Neutrophil (primary cell): ENCODE measurements around the gene FYN.

ENCODE experiments used
- H3K27ac ChIP-seq: fragments of 200-600 bp; sonication (generic); 2 replicates; pipeline ENCODE4 v1.5.1; 2016; ENCODE audit warnings: mild to moderate bottlenecking, moderate library complexity
- H3K27me3 ChIP-seq: fragments of 200-600 bp; sonication (generic); 2 replicates; pipeline ENCODE4 v1.6.0; 2016; ENCODE audit warnings: mild to moderate bottlenecking
- H3K36me3 ChIP-seq: fragments of 200-600 bp; sonication (generic); 2 replicates; pipeline ENCODE4 v1.5.1; 2017
- H3K4me1 ChIP-seq, 2 experiments: fragments of 200-600 bp in 1 of 2; sonication (generic) in 1 of 2; 1 replicate in 1 of 2; 2 replicates in 1 of 2; pipeline versions ENCODE4 v1.5.1 to v1.6.1; 2013 to 2016; ENCODE audit warnings: low read depth in 1 of 2, low read length in 1 of 2, mild to moderate bottlenecking in 1 of 2, moderate library complexity in 1 of 2; ENCODE audit not compliant: control insufficient read depth in 1 of 2, insufficient read depth in 1 of 2
- H3K4me3 ChIP-seq, 2 experiments: fragments of 200-600 bp in 1 of 2; sonication (generic) in 1 of 2; 1 replicate in 1 of 2; 2 replicates in 1 of 2; pipeline ENCODE4 v1.5.1; 2013 to 2016; ENCODE audit warnings: low read depth in 1 of 2, low read length in 1 of 2, mild to moderate bottlenecking in 1 of 2, moderate library complexity in 1 of 2
- H3K9me3 ChIP-seq: fragments of 200-600 bp; sonication (generic); 2 replicates; pipeline ENCODE4 v1.5.1; 2016
- TF ChIP-seq, protein P1 (sequence below): fragments of 200-600 bp; sonication (generic); IDR thresholded peaks from 2 replicates; pipeline ENCODE4 v1.5.1; 2016; ENCODE audit warnings: antibody characterized with exemption

Gene FYN

DNA sequence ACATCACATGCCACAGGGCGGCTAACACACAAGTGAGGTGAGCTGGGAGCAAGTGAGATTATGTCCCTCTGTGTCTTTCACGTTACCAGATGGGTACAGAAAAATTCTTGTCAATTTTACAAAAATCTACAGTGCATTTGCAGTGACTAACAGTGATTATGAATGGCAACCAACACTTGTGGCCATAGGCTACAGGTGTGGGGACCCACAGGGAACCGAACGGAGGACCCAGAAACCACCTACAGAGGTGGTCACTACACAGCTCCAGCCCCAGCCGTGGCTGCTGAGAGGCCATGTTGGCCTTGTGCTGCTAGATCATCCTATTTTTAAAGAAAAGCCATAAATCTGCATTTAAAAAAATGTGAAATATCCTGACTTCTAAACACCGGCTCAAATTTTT lies 50.2 kb downstream of the FYN start:
- H3K27ac ChIP-seq, result no peak overlapping the region
- no peaks in the 10 kb centered on the region for H3K27me3 ChIP-seq
- TF ChIP-seq, protein P1, sequence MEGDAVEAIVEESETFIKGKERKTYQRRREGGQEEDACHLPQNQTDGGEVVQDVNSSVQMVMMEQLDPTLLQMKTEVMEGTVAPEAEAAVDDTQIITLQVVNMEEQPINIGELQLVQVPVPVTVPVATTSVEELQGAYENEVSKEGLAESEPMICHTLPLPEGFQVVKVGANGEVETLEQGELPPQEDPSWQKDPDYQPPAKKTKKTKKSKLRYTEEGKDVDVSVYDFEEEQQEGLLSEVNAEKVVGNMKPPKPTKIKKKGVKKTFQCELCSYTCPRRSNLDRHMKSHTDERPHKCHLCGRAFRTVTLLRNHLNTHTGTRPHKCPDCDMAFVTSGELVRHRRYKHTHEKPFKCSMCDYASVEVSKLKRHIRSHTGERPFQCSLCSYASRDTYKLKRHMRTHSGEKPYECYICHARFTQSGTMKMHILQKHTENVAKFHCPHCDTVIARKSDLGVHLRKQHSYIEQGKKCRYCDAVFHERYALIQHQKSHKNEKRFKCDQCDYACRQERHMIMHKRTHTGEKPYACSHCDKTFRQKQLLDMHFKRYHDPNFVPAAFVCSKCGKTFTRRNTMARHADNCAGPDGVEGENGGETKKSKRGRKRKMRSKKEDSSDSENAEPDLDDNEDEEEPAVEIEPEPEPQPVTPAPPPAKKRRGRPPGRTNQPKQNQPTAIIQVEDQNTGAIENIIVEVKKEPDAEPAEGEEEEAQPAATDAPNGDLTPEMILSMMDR, result no peak
- no peaks in the 10 kb centered on the region for H3K36me3 ChIP-seq
- H3K4me1 ChIP-seq, result no peaks in the 10 kb centered on the region
- H3K4me3 ChIP-seq, result no peak overlapping the region
- no peaks in the 10 kb centered on the region for H3K9me3 ChIP-seq

DNA sequence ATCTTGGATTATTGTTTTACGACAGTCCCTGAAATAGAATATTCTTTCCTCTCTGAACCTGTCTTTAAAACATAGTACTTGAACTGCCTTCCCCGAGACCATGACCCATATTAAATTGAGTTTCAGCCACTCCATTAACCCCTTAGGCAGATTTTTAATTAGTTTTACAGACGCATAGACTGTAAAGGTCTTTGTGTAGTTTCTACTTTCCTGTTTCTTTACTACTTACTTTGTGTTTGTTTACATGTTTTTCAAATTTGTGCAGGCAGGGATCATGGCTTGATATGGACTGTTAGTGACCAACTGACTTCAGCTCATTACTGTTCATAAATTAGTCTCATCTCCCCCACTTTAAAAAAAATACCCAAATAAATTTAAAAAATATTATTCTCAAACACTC lies 53.8 kb downstream of the FYN start:
- no peak overlapping the region for H3K27ac ChIP-seq
- TF ChIP-seq, protein P1, result no peak
- H3K4me3 ChIP-seq, result no peak overlapping the region
- H3K27me3 ChIP-seq, result no peaks in the 10 kb centered on the region
- no peaks in the 10 kb centered on the region for H3K4me1 ChIP-seq
- no peaks in the 10 kb centered on the region for H3K9me3 ChIP-seq
- H3K36me3 ChIP-seq, result no peaks in the 10 kb centered on the region

DNA sequence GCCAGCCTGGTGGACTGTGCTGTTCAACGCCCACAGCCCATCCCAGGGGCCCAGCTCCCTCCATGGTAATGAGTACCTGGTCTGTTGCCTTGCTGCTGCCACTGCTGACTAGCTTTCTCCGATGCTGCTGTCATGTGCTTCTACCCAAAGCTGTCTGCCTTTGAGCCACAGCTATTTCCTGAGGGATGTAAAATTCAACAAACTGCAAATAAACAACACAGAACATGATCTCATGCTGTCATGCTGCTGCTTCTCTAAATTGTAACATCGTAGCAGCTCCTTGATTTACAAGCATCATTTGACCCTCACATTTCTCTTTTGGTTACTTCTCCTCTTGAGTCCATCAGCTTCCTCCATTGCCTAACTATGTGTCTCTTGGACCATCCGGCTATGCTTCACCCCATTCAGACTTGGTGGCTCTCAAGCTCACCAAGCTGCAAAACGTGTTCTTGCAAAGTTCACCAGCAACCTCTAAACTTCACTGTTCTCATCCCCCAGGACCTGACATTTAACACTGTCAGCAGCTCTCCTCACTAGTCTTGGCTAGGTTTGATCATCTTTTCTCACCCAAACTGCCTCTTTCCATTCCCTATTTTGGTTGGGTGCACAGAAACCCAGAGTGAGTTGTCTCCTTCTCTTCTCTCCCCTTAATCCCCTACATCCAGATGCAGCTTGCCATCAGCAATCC lies 54.6 kb downstream of the FYN start:
- no peaks in the 10 kb centered on the region for H3K27me3 ChIP-seq
- TF ChIP-seq, protein P1, result no peak
- H3K4me3 ChIP-seq, result no peak overlapping the region
- H3K9me3 ChIP-seq, result no peaks in the 10 kb centered on the region
- no peaks in the 10 kb centered on the region for H3K4me1 ChIP-seq
- H3K27ac ChIP-seq, result no peak overlapping the region
- H3K36me3 ChIP-seq, result no peaks in the 10 kb centered on the region

DNA sequence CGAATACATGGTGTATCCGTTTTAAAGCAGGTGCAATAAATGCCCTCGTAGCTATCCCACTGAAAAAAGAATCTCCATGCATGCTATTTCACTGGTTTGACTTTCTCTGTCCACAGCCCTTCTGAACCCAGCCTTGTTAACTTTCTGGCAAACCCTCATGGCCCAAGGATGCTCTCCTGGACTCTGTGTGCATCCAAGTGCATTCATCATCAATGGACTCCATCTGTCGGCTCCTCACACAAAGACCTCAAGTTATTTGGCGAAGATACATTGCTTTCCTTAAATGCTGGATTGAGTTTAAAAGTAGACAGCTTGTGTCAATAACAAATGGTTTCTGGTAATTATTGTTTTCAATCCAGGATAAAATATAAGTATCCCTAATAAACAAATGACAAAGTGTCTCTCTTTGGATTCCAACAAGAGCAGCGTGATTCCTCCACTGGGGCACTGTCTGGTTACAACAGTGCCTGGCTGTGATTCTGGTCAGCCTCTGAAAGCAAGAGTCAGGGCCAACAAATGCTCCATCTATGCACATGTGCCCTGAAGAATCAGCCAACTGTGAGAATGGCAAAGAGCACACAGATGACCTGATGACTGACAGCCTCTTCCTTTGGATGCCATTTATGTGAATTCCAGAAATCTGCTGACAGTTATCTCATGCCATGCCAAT lies 55.7 kb downstream of the FYN start:
- Histone ChIP-seq H3K36me3 (no peaks in the 10 kb centered on the region), H3K27me3 (no peaks in the 10 kb centered on the region), H3K9me3 (no peaks in the 10 kb centered on the region), H3K4me1 (no peaks in the 10 kb centered on the region), H3K4me3 (no peak overlapping the region), H3K27ac (no peak overlapping the region)
- TF ChIP-seq, protein P1, result no peak

DNA sequence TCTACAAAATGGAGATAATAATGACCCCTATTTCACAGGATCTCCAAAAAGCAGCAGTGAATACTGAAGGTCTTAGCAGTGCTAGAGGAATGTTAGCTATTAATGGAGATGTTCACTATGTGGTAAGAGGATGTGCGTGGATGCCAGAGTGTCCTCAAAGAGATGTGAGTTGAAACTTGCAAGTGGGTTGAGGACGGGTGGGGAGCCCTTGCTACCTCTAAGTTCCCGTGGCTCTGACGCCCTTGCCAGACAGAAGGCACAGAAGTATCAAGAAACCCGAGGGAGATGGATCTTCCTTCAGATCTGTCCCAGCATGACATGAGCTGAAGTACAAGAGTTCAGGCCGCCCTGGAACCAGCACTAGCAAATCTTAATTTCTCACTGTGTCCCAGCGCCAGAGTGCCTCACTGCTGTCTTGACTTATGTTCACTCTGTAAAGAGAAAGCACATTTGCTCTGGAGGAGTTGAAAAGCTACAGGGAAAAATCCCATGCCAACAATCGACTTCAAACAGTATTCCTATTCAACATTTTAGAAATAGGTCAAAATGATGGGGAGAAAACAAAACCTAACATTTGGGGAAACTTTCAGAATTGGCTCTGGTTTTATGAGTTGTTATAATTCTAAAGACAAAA lies 59.5 kb downstream of the FYN start:
- TF ChIP-seq, protein P1, result no peak
- no peak overlapping the region for H3K4me3 ChIP-seq
- no peaks in the 10 kb centered on the region for H3K9me3 ChIP-seq
- H3K4me1 ChIP-seq, result no peaks in the 10 kb centered on the region
- no peak overlapping the region for H3K27ac ChIP-seq
- no peaks in the 10 kb centered on the region for H3K36me3 ChIP-seq
- no peaks in the 10 kb centered on the region for H3K27me3 ChIP-seq
